Hepatocyte (in vitro differentiated cells): Measurements from ENCODE around the gene RCAN2.

Experiments
- CTCF ChIP-seq: fragments of 200-600 bp; sonication (generic); IDR thresholded peaks from 2 replicates; pipeline ENCODE4 v1.5.1; 2016; ENCODE audit warnings: antibody characterized with exemption, mild to moderate bottlenecking; ENCODE audit not compliant: poor library complexity
- EZH2 ChIP-seq: fragments of 200-600 bp; sonication (generic); IDR thresholded peaks from 2 replicates; pipeline ENCODE4 v1.6.1; 2016; ENCODE audit warnings: antibody characterized with exemption, mild to moderate bottlenecking, borderline replicate concordance
- EZH2phosphoT487 ChIP-seq: fragments of 200-600 bp; sonication (generic); IDR thresholded peaks from one replicate; pipeline ENCODE4 v1.6.1; 2018; ENCODE audit warnings: antibody characterized with exemption, mild to moderate bottlenecking, low read depth, moderate library complexity; ENCODE audit not compliant: unreplicated experiment, severe bottlenecking

- no peak for TF ChIP-seq CTCF
- TF ChIP-seq EZH2phosphoT487, result no peak
- no peak for TF ChIP-seq EZH2
Observed at GRCh38 chr6:46444772-46445454, 46.3 kb downstream of the RCAN2 start.
